ENCODE data around the gene SLC15A3.

DNA sequence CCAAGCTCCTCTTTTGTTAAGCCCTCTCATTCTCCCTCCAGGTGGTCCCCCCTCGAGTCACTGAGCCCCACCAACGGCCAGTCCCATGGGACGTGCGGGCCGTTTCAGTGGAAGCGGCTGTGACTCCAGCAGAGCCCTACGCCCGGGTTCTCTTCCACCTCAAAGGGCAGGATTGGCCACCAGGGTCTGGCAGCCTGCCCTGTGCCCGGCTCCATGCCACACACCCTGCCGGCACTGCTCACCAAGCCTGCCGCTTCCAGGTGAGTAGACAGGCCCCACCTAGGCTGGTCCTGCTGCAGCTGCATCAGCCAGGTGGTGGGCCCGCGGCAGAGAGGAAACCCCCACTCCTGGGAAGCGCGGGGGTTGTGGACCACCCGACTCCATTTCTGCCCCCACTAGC, 24.4 kb downstream of the SLC15A3 start:
- TF ChIP-seq, protein P1, sequence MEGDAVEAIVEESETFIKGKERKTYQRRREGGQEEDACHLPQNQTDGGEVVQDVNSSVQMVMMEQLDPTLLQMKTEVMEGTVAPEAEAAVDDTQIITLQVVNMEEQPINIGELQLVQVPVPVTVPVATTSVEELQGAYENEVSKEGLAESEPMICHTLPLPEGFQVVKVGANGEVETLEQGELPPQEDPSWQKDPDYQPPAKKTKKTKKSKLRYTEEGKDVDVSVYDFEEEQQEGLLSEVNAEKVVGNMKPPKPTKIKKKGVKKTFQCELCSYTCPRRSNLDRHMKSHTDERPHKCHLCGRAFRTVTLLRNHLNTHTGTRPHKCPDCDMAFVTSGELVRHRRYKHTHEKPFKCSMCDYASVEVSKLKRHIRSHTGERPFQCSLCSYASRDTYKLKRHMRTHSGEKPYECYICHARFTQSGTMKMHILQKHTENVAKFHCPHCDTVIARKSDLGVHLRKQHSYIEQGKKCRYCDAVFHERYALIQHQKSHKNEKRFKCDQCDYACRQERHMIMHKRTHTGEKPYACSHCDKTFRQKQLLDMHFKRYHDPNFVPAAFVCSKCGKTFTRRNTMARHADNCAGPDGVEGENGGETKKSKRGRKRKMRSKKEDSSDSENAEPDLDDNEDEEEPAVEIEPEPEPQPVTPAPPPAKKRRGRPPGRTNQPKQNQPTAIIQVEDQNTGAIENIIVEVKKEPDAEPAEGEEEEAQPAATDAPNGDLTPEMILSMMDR (IDR thresholded peaks at IDR 0.05): no peak
- no peak for TF ChIP-seq EP300 (IDR thresholded peaks at IDR 0.05)
- no peak for TF ChIP-seq POLR2AphosphoS5 (IDR thresholded peaks at IDR 0.05)
- TF ChIP-seq POLR2A (IDR thresholded peaks at IDR 0.05; ENCODE audit: low read depth): no peak

Data from esophagus muscularis mucosa (tissue), 4 donors.